ENCODE results near the gene SH3RF3.

The SH3RF3 gene

DNA sequence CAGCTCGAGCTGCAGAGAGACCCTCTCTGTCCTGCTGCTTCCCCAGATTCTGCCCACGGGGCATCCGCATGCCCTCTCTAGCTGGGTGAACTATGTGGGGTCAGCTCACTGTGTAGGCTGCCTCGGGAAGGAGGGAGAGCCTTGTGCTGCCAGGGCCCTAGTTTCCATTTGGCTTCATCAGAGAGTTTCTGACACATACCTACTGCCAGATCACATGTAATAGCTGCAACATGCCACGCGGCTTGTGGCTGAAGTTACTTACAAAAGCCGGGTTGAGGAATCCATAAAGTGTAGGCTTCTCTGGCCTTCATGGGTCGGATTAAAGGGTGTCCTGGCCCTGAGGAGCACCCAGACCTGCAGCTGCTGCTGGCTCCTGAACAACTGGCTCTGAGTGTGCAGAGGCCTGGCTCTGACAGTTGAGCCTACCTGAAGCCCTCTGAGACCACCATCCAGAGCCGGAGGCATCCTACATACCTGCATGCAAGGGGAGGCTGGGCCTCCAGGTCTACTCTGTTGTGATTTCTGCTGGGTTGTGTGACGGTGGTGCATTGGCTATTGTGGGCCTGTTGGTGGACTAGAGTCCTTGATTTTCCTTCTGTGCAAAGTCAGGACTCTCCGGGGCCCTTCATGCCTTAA lies 130.0 kb downstream of the SH3RF3 start:
- H2AFZ ChIP-seq (ENCODE audit: low read depth), result no peak overlapping the region
- no peaks in the 10 kb centered on the region for H3K36me3 ChIP-seq (ENCODE audit: insufficient read depth)
- no peaks in the 10 kb centered on the region for H3K27me3 ChIP-seq (ENCODE audit: insufficient read depth, low read depth)
- H3K4me2 ChIP-seq, result no peak overlapping the region
- no peak overlapping the region for H3K4me3 ChIP-seq (IDR thresholded peaks at IDR 0.05; ENCODE audit: insufficient read depth, low read depth, low read length)
- peaks cover 2% of the 10 kb centered on the region for H3K4me1 ChIP-seq (ENCODE audit: low read depth, poor library complexity, severe bottlenecking)
- H4K20me1 ChIP-seq (ENCODE audit: insufficient read depth), result no peaks in the 10 kb centered on the region
- no peak overlapping the region for H3K27ac ChIP-seq
- TF ChIP-seq, protein P1, sequence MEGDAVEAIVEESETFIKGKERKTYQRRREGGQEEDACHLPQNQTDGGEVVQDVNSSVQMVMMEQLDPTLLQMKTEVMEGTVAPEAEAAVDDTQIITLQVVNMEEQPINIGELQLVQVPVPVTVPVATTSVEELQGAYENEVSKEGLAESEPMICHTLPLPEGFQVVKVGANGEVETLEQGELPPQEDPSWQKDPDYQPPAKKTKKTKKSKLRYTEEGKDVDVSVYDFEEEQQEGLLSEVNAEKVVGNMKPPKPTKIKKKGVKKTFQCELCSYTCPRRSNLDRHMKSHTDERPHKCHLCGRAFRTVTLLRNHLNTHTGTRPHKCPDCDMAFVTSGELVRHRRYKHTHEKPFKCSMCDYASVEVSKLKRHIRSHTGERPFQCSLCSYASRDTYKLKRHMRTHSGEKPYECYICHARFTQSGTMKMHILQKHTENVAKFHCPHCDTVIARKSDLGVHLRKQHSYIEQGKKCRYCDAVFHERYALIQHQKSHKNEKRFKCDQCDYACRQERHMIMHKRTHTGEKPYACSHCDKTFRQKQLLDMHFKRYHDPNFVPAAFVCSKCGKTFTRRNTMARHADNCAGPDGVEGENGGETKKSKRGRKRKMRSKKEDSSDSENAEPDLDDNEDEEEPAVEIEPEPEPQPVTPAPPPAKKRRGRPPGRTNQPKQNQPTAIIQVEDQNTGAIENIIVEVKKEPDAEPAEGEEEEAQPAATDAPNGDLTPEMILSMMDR (conservative IDR thresholded peaks at IDR 0.05; ENCODE audit: low read depth, low read length), result no peak
- H3K9ac ChIP-seq, result no peak overlapping the region
- no peaks in the 10 kb centered on the region for H3K79me2 ChIP-seq (ENCODE audit: insufficient read depth, low read depth)

DNA sequence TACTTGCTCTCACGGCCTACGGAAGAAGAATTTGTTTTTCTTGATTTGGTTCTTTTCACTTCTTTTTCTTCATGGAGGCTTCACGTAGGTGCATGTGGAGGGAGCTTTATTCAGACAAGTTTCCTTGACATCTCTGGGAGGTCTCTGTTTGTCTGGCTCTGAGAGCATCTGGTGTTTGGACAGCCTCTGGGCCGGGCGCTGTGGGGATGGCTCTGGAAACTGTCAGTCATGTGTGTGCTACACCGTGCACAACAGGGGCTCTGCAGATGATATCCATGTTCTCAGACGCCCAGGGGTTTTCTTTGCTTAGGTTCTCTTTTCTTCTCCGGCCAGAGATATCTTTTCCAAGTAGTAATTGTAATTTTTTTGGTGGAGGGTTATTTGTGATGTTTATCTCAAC lies 130.7 kb downstream of the SH3RF3 start:
- no peak overlapping the region for H3K4me2 ChIP-seq

DNA sequence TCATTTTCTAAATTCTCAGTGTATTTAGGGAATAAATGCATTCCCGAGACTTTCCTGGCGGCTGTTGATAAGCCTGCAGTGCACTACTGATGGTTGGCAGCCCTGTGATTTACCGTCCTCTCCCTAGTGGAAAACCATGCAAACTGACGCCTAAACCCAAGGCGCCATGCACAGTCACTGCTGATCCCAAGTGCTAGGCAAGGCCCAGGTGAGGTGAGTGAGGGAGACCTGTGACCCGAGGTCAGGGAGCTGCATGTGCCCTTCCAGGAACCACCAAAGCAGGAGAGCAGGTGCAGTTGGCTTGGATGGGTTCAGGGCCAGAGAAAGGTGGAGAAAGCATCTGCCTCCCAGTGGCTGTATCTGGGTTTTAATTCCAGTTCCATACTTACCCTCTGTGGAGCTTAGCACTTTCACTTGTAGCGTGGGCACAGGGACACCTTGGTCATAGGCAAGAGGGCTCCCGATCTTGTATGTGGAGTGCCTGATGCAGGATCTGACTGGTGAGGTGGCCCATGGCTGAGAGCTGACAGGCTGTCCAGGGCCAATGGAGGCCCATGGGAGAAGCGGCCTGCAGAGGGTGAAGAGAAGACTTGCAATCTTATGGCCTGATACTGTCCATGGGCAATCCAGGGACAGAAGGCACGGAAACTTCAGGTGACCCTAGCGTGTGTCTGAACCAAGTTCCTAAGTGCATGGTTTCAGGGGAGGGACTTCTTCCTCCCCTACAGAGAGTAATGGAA lies 131.3 kb downstream of the SH3RF3 start:
- H3K4me3 ChIP-seq (IDR thresholded peaks at IDR 0.05; ENCODE audit: insufficient read depth, low read depth, low read length), result no peak overlapping the region
- no peaks in the 10 kb centered on the region for H3K4me1 ChIP-seq (ENCODE audit: low read depth, poor library complexity, severe bottlenecking)
- no peaks in the 10 kb centered on the region for H3K27me3 ChIP-seq (ENCODE audit: insufficient read depth, low read depth)
- H3K27ac ChIP-seq, result no peak overlapping the region
- no peak overlapping the region for H3K9ac ChIP-seq
- no peak overlapping the region for H3K4me2 ChIP-seq
- H3K79me2 ChIP-seq (ENCODE audit: insufficient read depth, low read depth), result no peaks in the 10 kb centered on the region
- H2AFZ ChIP-seq (ENCODE audit: low read depth), result no peak overlapping the region
- no peaks in the 10 kb centered on the region for H4K20me1 ChIP-seq (ENCODE audit: insufficient read depth)
- no peaks in the 10 kb centered on the region for H3K36me3 ChIP-seq (ENCODE audit: insufficient read depth)
- TF ChIP-seq, protein P1 (conservative IDR thresholded peaks at IDR 0.05; ENCODE audit: low read depth, low read length), result no peak

More for the DNA sequence above, 130.7 kb downstream of the SH3RF3 start:
- no peak overlapping the region for H3K27ac ChIP-seq
- H3K4me1 ChIP-seq (ENCODE audit: low read depth, poor library complexity, severe bottlenecking), result no peaks in the 10 kb centered on the region
- H2AFZ ChIP-seq (ENCODE audit: low read depth), result no peak overlapping the region
- H4K20me1 ChIP-seq (ENCODE audit: insufficient read depth), result no peaks in the 10 kb centered on the region
- no peaks in the 10 kb centered on the region for H3K27me3 ChIP-seq (ENCODE audit: insufficient read depth, low read depth)
- TF ChIP-seq, protein P1 (conservative IDR thresholded peaks at IDR 0.05; ENCODE audit: low read depth, low read length), result no peak
- H3K36me3 ChIP-seq (ENCODE audit: insufficient read depth), result no peaks in the 10 kb centered on the region
- no peak overlapping the region for H3K9ac ChIP-seq
- no peak overlapping the region for H3K4me3 ChIP-seq (IDR thresholded peaks at IDR 0.05; ENCODE audit: insufficient read depth, low read depth, low read length)
- no peaks in the 10 kb centered on the region for H3K79me2 ChIP-seq (ENCODE audit: insufficient read depth, low read depth)

DNA sequence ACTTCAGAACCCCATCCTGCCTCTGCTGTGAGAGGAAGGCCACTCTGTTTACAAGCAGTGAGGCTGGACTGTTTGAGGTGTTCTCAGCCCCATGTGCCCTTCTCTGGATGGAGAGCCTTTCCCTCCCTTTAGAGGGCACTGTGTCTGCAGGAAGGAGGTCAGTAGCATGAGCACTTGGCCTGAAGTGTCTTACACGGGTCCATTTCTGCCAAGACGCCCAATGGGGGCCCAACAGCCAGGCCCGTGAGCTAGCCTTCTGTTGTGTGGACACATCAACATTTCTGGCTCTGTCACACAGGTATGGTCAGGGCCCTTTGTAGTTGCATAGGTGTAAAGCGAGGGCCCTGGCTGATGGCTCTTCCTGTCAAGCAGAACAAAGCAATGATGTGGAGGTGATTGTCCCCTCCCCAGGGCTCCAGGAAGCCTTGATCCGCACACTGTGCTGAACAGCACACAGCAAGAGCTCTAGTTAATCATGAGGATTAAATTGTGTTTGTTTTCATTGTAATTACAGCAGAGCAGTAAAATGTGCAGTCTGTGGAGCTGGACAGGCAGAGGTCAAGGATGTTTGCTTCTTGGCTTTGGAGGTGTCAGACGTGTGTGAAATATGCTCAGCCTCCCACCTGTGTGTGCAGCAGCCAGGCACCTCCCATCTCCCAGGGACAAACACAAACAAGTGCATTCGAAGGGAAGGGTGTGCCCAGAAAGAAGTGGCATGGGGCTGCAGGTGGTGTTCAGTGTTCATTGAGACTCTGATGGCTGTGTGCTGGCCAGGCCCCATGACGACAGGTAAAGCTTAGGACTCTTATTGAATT lies 132.1 kb downstream of the SH3RF3 start:
- Histone ChIP-seq H3K9ac (no peak overlapping the region), H2AFZ (ENCODE audit: low read depth) (no peak overlapping the region), H3K27me3 (ENCODE audit: insufficient read depth, low read depth) (no peaks in the 10 kb centered on the region), H3K4me3 (IDR thresholded peaks at IDR 0.05; ENCODE audit: insufficient read depth, low read depth, low read length) (no peak overlapping the region), H3K27ac (no peak overlapping the region), H4K20me1 (ENCODE audit: insufficient read depth) (no peaks in the 10 kb centered on the region), H3K4me2 (no peak overlapping the region), H3K36me3 (ENCODE audit: insufficient read depth) (no peaks in the 10 kb centered on the region), H3K4me1 (ENCODE audit: low read depth, poor library complexity, severe bottlenecking) (no peaks in the 10 kb centered on the region), H3K79me2 (ENCODE audit: insufficient read depth, low read depth) (no peaks in the 10 kb centered on the region)
- TF ChIP-seq, protein P1 (conservative IDR thresholded peaks at IDR 0.05; ENCODE audit: low read depth, low read length), result no peak

All from KMS-11 (cell line).